ENCODE measurements around the gene GLYATL2. TPM values are rescaled to one million over a fixed set of nuclear protein-coding genes. Genes with fewer than 3 reads are reported as not detected.

The GLYATL2 gene
- total RNA-seq (under 1 TPM in 1 of 9 donors, not detected in 8; 0.17 TPM), polyA plus RNA-seq (under 1 TPM; 0.13 to 0.56 (median 0.20) TPM)
- long read RNA-seq, donor 1, result 0 reads
- long read RNA-seq, donor 2, result 0 reads
- long read RNA-seq, donor 3, result 0 reads
- long read RNA-seq, donor 4, result 0 reads
- long read RNA-seq, donor 5, result 0 reads
- long read RNA-seq, donor 6, result 0 reads
- long read RNA-seq, donor 7, result 0 reads
- long read RNA-seq, donor 8, result 0 reads
- long read RNA-seq, donor 9, result 0 reads
- long read RNA-seq, donor 10, result 0 reads

- 18 to 40% (median 35%) methylated on average over 3 of the region's 3 CpGs for WGBS, 4 donors
- intact Hi-C loops (cut with DNase I), result no loop called here
- H3K9me3 ChIP-seq (replicated peaks in 1 of 3), result no peaks in the 10 kb centered on the region
- no peak within 1 kb of the TSS for H3K27ac ChIP-seq
- TF ChIP-seq POLR2A (IDR thresholded peaks at IDR 0.05), result no peak
- TF ChIP-seq CTCF (IDR thresholded peaks at IDR 0.05), result no peak
- no peaks in the 10 kb centered on the region for H3K36me3 ChIP-seq (replicated peaks in 1 of 2)
- no peak within 1 kb of the TSS for H3K4me3 ChIP-seq
- DNase-seq, result no peak
- H3K4me1 ChIP-seq (replicated peaks in 1 of 2), result no peaks in the 10 kb centered on the region
- no peaks in the 10 kb centered on the region for H3K27me3 ChIP-seq
Measured at GRCh38 chr11:58844361-58845005, at the start of gene GLYATL2. Gene GLYATL2 (minus strand): TSS chr11:58844704. CDS start chr11:58839612, 5,092 bp downstream.

GRCh38 chr11:58893899-58894298 lies 49.4 kb upstream of the GLYATL2 start:
- Histone ChIP-seq H3K27ac (no peak overlapping the region), H3K9me3 (replicated peaks in 1 of 3) (no peaks in the 10 kb centered on the region), H3K27me3 (no peaks in the 10 kb centered on the region), H3K4me3 (no peak overlapping the region), H3K36me3 (replicated peaks in 1 of 2) (no peaks in the 10 kb centered on the region), H3K4me1 (replicated peaks in 1 of 2) (no peaks in the 10 kb centered on the region)
- 68 to 91% (median 78%) methylated on average over 2 of the region's 2 CpGs for WGBS, 4 donors
- intact Hi-C loops (cut with DNase I), result no loop called here
- no peak for DNase-seq
- TF ChIP-seq POLR2A (IDR thresholded peaks at IDR 0.05), result no peak

GRCh38 chr11:58888579-58888978 lies 44.1 kb upstream of the GLYATL2 start:
- Histone ChIP-seq H3K4me1 (replicated peaks in 1 of 2) (no peaks in the 10 kb centered on the region), H3K27ac (no peak overlapping the region), H3K9me3 (replicated peaks in 1 of 3) (no peaks in the 10 kb centered on the region), H3K4me3 (no peak overlapping the region), H3K27me3 (no peaks in the 10 kb centered on the region), H3K36me3 (replicated peaks in 1 of 2) (no peaks in the 10 kb centered on the region)
- TF ChIP-seq POLR2A (IDR thresholded peaks at IDR 0.05) (no peak), CTCF (IDR thresholded peaks at IDR 0.05) (no peak)
- no peak for DNase-seq
- intact Hi-C loops (cut with DNase I), result no loop called here

GRCh38 chr11:58887452-58887851 lies 42.9 kb upstream of the GLYATL2 start:
- TF ChIP-seq POLR2A (IDR thresholded peaks at IDR 0.05) (no peak), CTCF (IDR thresholded peaks at IDR 0.05) (no peak)
- H3K27me3 ChIP-seq, result no peaks in the 10 kb centered on the region
- no peak overlapping the region for H3K4me3 ChIP-seq
- no peaks in the 10 kb centered on the region for H3K9me3 ChIP-seq (replicated peaks in 1 of 3)
- 74 to 87% (median 84%) methylated on average over 1 of the region's 1 CpG for WGBS, 4 donors
- no peak for DNase-seq
- H3K27ac ChIP-seq, result no peak overlapping the region
- intact Hi-C loops (cut with DNase I), result no loop called here
- no peaks in the 10 kb centered on the region for H3K36me3 ChIP-seq (replicated peaks in 1 of 2)
- no peaks in the 10 kb centered on the region for H3K4me1 ChIP-seq (replicated peaks in 1 of 2)

- WGBS, 4 donors, result 50 to 75% (median 63%) methylated on average over 1 of the region's 1 CpG
- H3K36me3 ChIP-seq (replicated peaks in 1 of 2), result no peaks in the 10 kb centered on the region
- no peaks in the 10 kb centered on the region for H3K9me3 ChIP-seq (replicated peaks in 1 of 3)
- no peaks in the 10 kb centered on the region for H3K4me1 ChIP-seq (replicated peaks in 1 of 2)
- H3K27me3 ChIP-seq, result no peaks in the 10 kb centered on the region
- TF ChIP-seq CTCF (IDR thresholded peaks at IDR 0.05), result no peak
- no peak for TF ChIP-seq POLR2A (IDR thresholded peaks at IDR 0.05)
- intact Hi-C loops (cut with DNase I), result no loop called here
- no peak overlapping the region for H3K4me3 ChIP-seq
- no peak for DNase-seq
- no peak overlapping the region for H3K27ac ChIP-seq
Measured at GRCh38 chr11:58880625-58881024, 36.1 kb upstream of the GLYATL2 start.
